GM19372 (cell line): ENCODE results near the gene AMMECR1.

Source experiments
- ATAC-seq: cut with Tn5 transposase; IDR thresholded peaks from one replicate; pipeline ENCODE4 v1.9.1; 2021; ENCODE audit warnings: mild to moderate bottlenecking, low read depth, moderate library complexity; ENCODE audit not compliant: unreplicated experiment

Gene AMMECR1

DNA sequence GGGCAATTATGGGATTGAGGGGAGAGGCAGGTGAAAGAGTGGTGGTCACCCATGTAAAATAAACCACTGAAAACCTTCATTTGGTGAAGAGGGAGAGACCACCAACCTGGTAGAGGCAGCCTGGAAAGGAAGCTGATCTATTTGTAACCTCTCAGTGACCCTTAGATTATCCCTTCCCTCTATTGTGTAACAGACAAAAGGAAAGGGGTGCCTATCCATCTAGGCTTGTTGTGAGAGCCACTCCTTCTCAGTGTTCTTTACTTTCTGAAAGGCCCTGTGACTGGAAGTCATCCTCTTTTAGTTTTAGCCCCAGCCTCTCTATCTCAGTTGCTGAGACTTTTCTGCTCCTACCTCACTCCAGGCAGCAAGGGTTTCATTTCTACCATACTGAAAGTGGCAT, 172.6 kb downstream of the AMMECR1 start:
- ATAC-seq = no peak
